Fibroblast of lung (primary cell): ENCODE measurements around the gene UBL3. TPM values are rescaled to one million over a fixed set of nuclear protein-coding genes. Genes with fewer than 3 reads are reported as not detected.

Source experiments
- DNase-seq, 2 donors: peaks; one replicate each; pipeline versions ENCODE4 v3.0.0 to v3.0.0-alpha.2; 2010; ENCODE audit warnings: low read depth in 2 of 2
- H2AFZ ChIP-seq: 2 replicates; pipeline ENCODE4 v1.5.1; 2012; ENCODE audit warnings: low read length, control low read depth, inconsistent platforms
- H3K27ac ChIP-seq: 2 replicates; pipeline ENCODE4 v1.5.1; 2011; ENCODE audit warnings: low read length, control low read depth; ENCODE audit not compliant: insufficient read depth
- H3K27me3 ChIP-seq: 2 replicates; pipeline ENCODE4 v1.5.1; 2011; ENCODE audit warnings: mild to moderate bottlenecking, low read length; ENCODE audit not compliant: control insufficient read depth, insufficient read depth
- H3K36me3 ChIP-seq: 2 replicates; pipeline ENCODE4 v1.5.1; 2011; ENCODE audit warnings: low read length; ENCODE audit not compliant: control insufficient read depth, insufficient read depth
- H3K4me1 ChIP-seq: 2 replicates; pipeline ENCODE4 v1.5.1; 2011; ENCODE audit warnings: low read length; ENCODE audit not compliant: control insufficient read depth, insufficient read depth; ENCODE audit errors: extremely low read depth
- H3K4me2 ChIP-seq: 2 replicates; pipeline ENCODE4 v1.5.1; 2011; ENCODE audit warnings: low read length, control low read depth; ENCODE audit not compliant: insufficient read depth; ENCODE audit errors: extremely low read depth
- H3K4me3 ChIP-seq, 4 experiments: fragments of 200-600 bp in 1 of 4; sonication (generic) in 1 of 4; replicated peaks in 1 of 4; 2 replicates each; pipeline ENCODE4 v1.5.1; 2011 to 2016; ENCODE audit warnings: low read length in 4 of 4, low read depth in 3 of 4, mild to moderate bottlenecking in 3 of 4, control low read depth in 2 of 4, inconsistent platforms in 1 of 4, mixed read lengths in 1 of 4; ENCODE audit not compliant: insufficient read depth in 1 of 4; ENCODE audit errors: control extremely low read depth in 1 of 4
- H3K79me2 ChIP-seq: 2 replicates; pipeline ENCODE4 v1.5.1; 2012; ENCODE audit warnings: mild to moderate bottlenecking, low read length, inconsistent platforms; ENCODE audit not compliant: control insufficient read depth, insufficient read depth
- H3K9ac ChIP-seq: 2 replicates; pipeline ENCODE4 v1.5.1; 2011; ENCODE audit warnings: mild to moderate bottlenecking, low read length, control low read depth; ENCODE audit not compliant: insufficient read depth
- H3K9me3 ChIP-seq: 2 replicates; pipeline ENCODE4 v1.5.1; 2012; ENCODE audit warnings: low read depth, low read length; ENCODE audit not compliant: control insufficient read depth, insufficient read depth
- H4K20me1 ChIP-seq: 2 replicates; pipeline ENCODE4 v1.5.1; 2011; ENCODE audit warnings: low read length; ENCODE audit not compliant: control insufficient read depth, insufficient read depth; ENCODE audit errors: extremely low read depth
- CTCF ChIP-seq, 2 donors: IDR thresholded peaks in 1 of 2; conservative IDR thresholded peaks in 1 of 2; 1 replicate in 1 of 2; 2 replicates in 1 of 2; pipeline ENCODE4 v1.5.1; 2011 to 2012; ENCODE audit warnings: low read length in 2 of 2, control low read depth in 1 of 2, inconsistent platforms in 1 of 2, low read depth in 1 of 2, mild to moderate bottlenecking in 1 of 2
- EZH2 ChIP-seq: IDR thresholded peaks from 2 replicates; pipeline ENCODE4 v1.5.1; 2012; ENCODE audit warnings: low read length, control low read depth, mild to moderate bottlenecking; ENCODE audit errors: missing control alignments
- polyA plus RNA-seq, 2 donors: library from polyadenylated mRNA; depleted of rRNA in 1 of 2; stranded (reverse) in 1 of 2; unstranded in 1 of 2; fragments of >200 nt; gene quantifications; 2 replicates each; pipeline ENCODE4 v1.2.1, GENCODE V29; 2011 to 2012; ENCODE audit warnings: missing spikeins in 1 of 2
- total RNA-seq: library from RNA; depleted of rRNA; stranded (reverse); fragments of >200 nt; gene quantifications from 2 replicates; pipeline ENCODE4 v1.2.1, GENCODE V29; 2014

Gene UBL3
- total and polyA plus RNA-seq, 2 donors (not counting 1 experiment from before 2014, with no cell fraction given) = 10.7 to 18.3 TPM

GRCh38 chr13:29858231-29858630 is 7.8 kb upstream of the UBL3 start:
- H3K9ac ChIP-seq = no peak overlapping the region
- no peak overlapping the region for H3K4me3 ChIP-seq
- TF ChIP-seq CTCF (conservative IDR thresholded peaks at IDR 0.05 in 1 of 2, IDR thresholded peaks at IDR 0.05 in 1 of 2; ENCODE audit: low read depth in 1 of 2, low read length in 2 of 2) = no peak
- no peak for TF ChIP-seq EZH2
- no peak overlapping the region for H2AFZ ChIP-seq
- no peaks in the 10 kb centered on the region for H3K9me3 ChIP-seq
- no peaks in the 10 kb centered on the region for H4K20me1 ChIP-seq
- no peaks in the 10 kb centered on the region for H3K79me2 ChIP-seq
- H3K4me1 ChIP-seq = peaks cover 5% of the 10 kb centered on the region
- H3K27ac ChIP-seq = no peak overlapping the region
- H3K36me3 ChIP-seq = no peaks in the 10 kb centered on the region
- H3K27me3 ChIP-seq = no peaks in the 10 kb centered on the region
- DNase-seq = no peak
- H3K4me2 ChIP-seq = no peak overlapping the region

GRCh38 chr13:29857085-29857484 is 6.7 kb upstream of the UBL3 start:
- Histone ChIP-seq H3K4me1 (peaks cover under 1% of the 10 kb centered on the region), H3K27me3 (no peaks in the 10 kb centered on the region)
- no peak for TF ChIP-seq CTCF (conservative IDR thresholded peaks at IDR 0.05 in 1 of 2, IDR thresholded peaks at IDR 0.05 in 1 of 2; ENCODE audit: low read depth in 1 of 2, low read length in 2 of 2)
- TF ChIP-seq EZH2 = no peak

GRCh38 chr13:29856426-29856825 is 6.0 kb upstream of the UBL3 start:
- Histone ChIP-seq H3K27ac (no peak overlapping the region), H4K20me1 (no peaks in the 10 kb centered on the region)
- TF ChIP-seq EZH2 (no peak), CTCF (conservative IDR thresholded peaks at IDR 0.05 in 1 of 2, IDR thresholded peaks at IDR 0.05 in 1 of 2; ENCODE audit: low read depth in 1 of 2, low read length in 2 of 2) (no peak)

More at GRCh38 chr13:29857085-29857484, 6.7 kb upstream of the UBL3 start:
- Histone ChIP-seq H4K20me1 (no peaks in the 10 kb centered on the region), H3K9me3 (no peaks in the 10 kb centered on the region), H2AFZ (no peak overlapping the region), H3K36me3 (no peaks in the 10 kb centered on the region), H3K27ac (no peak overlapping the region), H3K9ac (no peak overlapping the region), H3K79me2 (no peaks in the 10 kb centered on the region), H3K4me3 (no peak overlapping the region), H3K4me2 (no peak overlapping the region)
- no peak for DNase-seq

More at GRCh38 chr13:29856426-29856825, 6.0 kb upstream of the UBL3 start:
- H3K9me3 ChIP-seq = no peaks in the 10 kb centered on the region
- no peak for DNase-seq
- H3K4me3 ChIP-seq = no peak overlapping the region
- H3K4me2 ChIP-seq = no peak overlapping the region
- H3K9ac ChIP-seq = no peak overlapping the region
- no peaks in the 10 kb centered on the region for H3K79me2 ChIP-seq
- H3K4me1 ChIP-seq = no peaks in the 10 kb centered on the region
- no peaks in the 10 kb centered on the region for H3K27me3 ChIP-seq
- no peaks in the 10 kb centered on the region for H3K36me3 ChIP-seq
- no peak overlapping the region for H2AFZ ChIP-seq
